H9 (cell line): ENCODE measurements around the gene TRUB1. TPM values are rescaled to one million over a fixed set of nuclear protein-coding genes. Genes with fewer than 3 reads are reported as not detected.

Source experiments
- DNase-seq: peaks from one replicate; pipeline ENCODE4 v3.0.0-alpha.2; 2017
- H2AFZ ChIP-seq: one replicate; pipeline ENCODE4 v1.6.1; 2013; ENCODE audit warnings: mild to moderate bottlenecking, low read length, control low read depth, moderate library complexity
- H2AK5ac ChIP-seq: 2 replicates; pipeline ENCODE4 v1.6.1; 2013; ENCODE audit warnings: low read length, control low read depth, mixed read lengths; ENCODE audit not compliant: insufficient read length
- H2BK120ac ChIP-seq: one replicate; pipeline ENCODE4 v1.6.1; 2013; ENCODE audit warnings: low read depth, mild to moderate bottlenecking, low read length, control low read depth, inconsistent platforms; ENCODE audit not compliant: poor library complexity, severe bottlenecking
- H2BK12ac ChIP-seq: 2 replicates; pipeline ENCODE4 v1.6.1; 2013; ENCODE audit warnings: low read length, control low read depth, mixed read lengths, low read depth; ENCODE audit not compliant: insufficient read length
- H2BK15ac ChIP-seq: 2 replicates; pipeline ENCODE4 v1.6.1; 2013; ENCODE audit warnings: low read depth, low read length, control low read depth
- H2BK20ac ChIP-seq: one replicate; pipeline ENCODE4 v1.6.1; 2013; ENCODE audit warnings: low read depth, mild to moderate bottlenecking, low read length, control low read depth, inconsistent platforms; ENCODE audit not compliant: poor library complexity, severe bottlenecking
- H2BK5ac ChIP-seq: 2 replicates; pipeline ENCODE4 v1.6.1; 2013; ENCODE audit warnings: low read length, control low read depth, mixed read lengths; ENCODE audit not compliant: insufficient read length
- H3K14ac ChIP-seq: 2 replicates; pipeline ENCODE4 v1.6.1; 2013; ENCODE audit warnings: low read length, control low read depth; ENCODE audit not compliant: insufficient read depth
- H3K18ac ChIP-seq: 2 replicates; pipeline ENCODE4 v1.6.1; 2013; ENCODE audit warnings: low read depth, mild to moderate bottlenecking, mixed read lengths, low read length, control low read depth; ENCODE audit not compliant: insufficient read length
- H3K23ac ChIP-seq: 2 replicates; pipeline ENCODE4 v1.6.1; 2013; ENCODE audit warnings: low read length, control low read depth, mixed read lengths, low read depth; ENCODE audit not compliant: insufficient read length
- H3K23me2 ChIP-seq: 2 replicates; pipeline ENCODE4 v1.6.1; 2013; ENCODE audit warnings: low read depth, mild to moderate bottlenecking, mixed read lengths, low read length, control low read depth; ENCODE audit not compliant: insufficient read length, poor library complexity, severe bottlenecking
- H3K27ac ChIP-seq: 2 replicates; pipeline ENCODE4 v1.5.1; 2013; ENCODE audit warnings: low read length, control low read depth, mixed read lengths, low read depth; ENCODE audit not compliant: insufficient read length
- H3K27me3 ChIP-seq: 2 replicates; pipeline ENCODE4 v1.6.1; 2013; ENCODE audit warnings: low read length, control low read depth, inconsistent platforms; ENCODE audit not compliant: insufficient read depth
- H3K4ac ChIP-seq: 2 replicates; pipeline ENCODE4 v1.6.1; 2013; ENCODE audit warnings: low read depth, mild to moderate bottlenecking, control low read depth, inconsistent platforms, low read length, moderate library complexity
- H3K4me1 ChIP-seq: 2 replicates; pipeline ENCODE4 v1.6.1; 2013; ENCODE audit warnings: low read length, control low read depth, inconsistent platforms; ENCODE audit not compliant: insufficient read depth
- H3K4me2 ChIP-seq: 2 replicates; pipeline ENCODE4 v1.6.1; 2013; ENCODE audit warnings: low read length, control low read depth, mixed read lengths; ENCODE audit not compliant: insufficient read length, insufficient read depth
- H3K56ac ChIP-seq: 2 replicates; pipeline ENCODE4 v1.6.1; 2013; ENCODE audit warnings: low read depth, mild to moderate bottlenecking, mixed read lengths, low read length, control low read depth; ENCODE audit not compliant: insufficient read length
- H3K79me1 ChIP-seq: 2 replicates; pipeline ENCODE4 v1.6.1; 2013; ENCODE audit warnings: low read depth, mild to moderate bottlenecking, moderate library complexity, low read length, control low read depth, inconsistent platforms; ENCODE audit not compliant: insufficient read depth, poor library complexity, severe bottlenecking
- H3K79me2 ChIP-seq: 2 replicates; pipeline ENCODE4 v1.6.1; 2013; ENCODE audit warnings: low read length, control low read depth, inconsistent platforms; ENCODE audit not compliant: insufficient read depth
- H3K9ac ChIP-seq: 2 replicates; pipeline ENCODE4 v1.6.1; 2013; ENCODE audit warnings: low read length, control low read depth, mixed read lengths; ENCODE audit not compliant: insufficient read length; ENCODE audit errors: extremely low read depth
- H3K9me3 ChIP-seq: one replicate; pipeline ENCODE4 v1.6.1; 2013; ENCODE audit warnings: low read depth, low read length, inconsistent platforms; ENCODE audit not compliant: control insufficient read depth
- H3T11ph ChIP-seq: one replicate; pipeline ENCODE4 v1.6.1; 2013; ENCODE audit warnings: mild to moderate bottlenecking, low read length, control low read depth, inconsistent platforms
- H4K20me1 ChIP-seq: one replicate; pipeline ENCODE4 v1.6.1; 2013; ENCODE audit not compliant: control insufficient read depth, insufficient read length, insufficient read depth
- H4K5ac ChIP-seq: 2 replicates; pipeline ENCODE4 v1.6.1; 2013; ENCODE audit warnings: low read depth, mild to moderate bottlenecking, mixed read lengths, low read length, control low read depth; ENCODE audit not compliant: insufficient read length
- H4K8ac ChIP-seq: replicated peaks from 2 replicates; pipeline ENCODE4 v1.6.1; 2013; ENCODE audit warnings: low read length, control low read depth, mixed read lengths, low read depth; ENCODE audit not compliant: insufficient read length
- H4K91ac ChIP-seq: 2 replicates; pipeline ENCODE4 v1.6.1; 2013; ENCODE audit warnings: low read depth, mild to moderate bottlenecking, moderate library complexity, mixed read lengths, low read length, control low read depth; ENCODE audit not compliant: insufficient read length
- H3K27ac Mint-ChIP-seq, 3 experiments: 2 replicates in 2 of 3; 3 replicates in 1 of 3; pipeline ENCODE4 v1.8.0; 2020 to 2021; ENCODE audit warnings: mixed read lengths in 3 of 3, mild to moderate bottlenecking in 1 of 3, moderate library complexity in 1 of 3
- H3K27me3 Mint-ChIP-seq: 2 replicates; pipeline ENCODE4 v1.8.0; 2021; ENCODE audit warnings: low read depth, mild to moderate bottlenecking, moderate library complexity, mixed read lengths
- H3K36me3 Mint-ChIP-seq, 3 experiments: 2 replicates in 2 of 3; 3 replicates in 1 of 3; pipeline ENCODE4 v1.8.0; 2020 to 2021; ENCODE audit warnings: low read depth in 3 of 3, mixed read lengths in 3 of 3; ENCODE audit not compliant: insufficient read depth in 1 of 3
- H3K4me1 Mint-ChIP-seq, 2 experiments: 2 replicates each; pipeline ENCODE4 v1.8.0; 2020; ENCODE audit warnings: mixed read lengths in 2 of 2
- H3K4me3 Mint-ChIP-seq, 2 experiments: 2 replicates in 1 of 2; 3 replicates in 1 of 2; pipeline ENCODE4 v1.8.0; 2020 to 2021; ENCODE audit warnings: mild to moderate bottlenecking in 2 of 2, mixed read lengths in 2 of 2, moderate library complexity in 1 of 2
- H3K9me3 Mint-ChIP-seq, 2 experiments: 2 replicates in 1 of 2; 3 replicates in 1 of 2; pipeline ENCODE4 v1.8.0; 2020; ENCODE audit warnings: mild to moderate bottlenecking in 2 of 2, mixed read lengths in 2 of 2, moderate library complexity in 1 of 2
- total RNA-seq: library from RNA; stranded (reverse); gene quantifications from 2 replicates; pipeline ENCODE4 v1.2.1, GENCODE V29; 2021
- TF ChIP-seq, protein P1 (sequence below): fragments of 200-600 bp; sonication (generic); conservative IDR thresholded peaks from 3 replicates; pipeline ENCODE4 v1.8.0; 2021; ENCODE audit warnings: antibody characterized with exemption, mild to moderate bottlenecking

Gene TRUB1
- total RNA-seq, 1 experiment from 2014 or later, result 20.6 TPM

DNA sequence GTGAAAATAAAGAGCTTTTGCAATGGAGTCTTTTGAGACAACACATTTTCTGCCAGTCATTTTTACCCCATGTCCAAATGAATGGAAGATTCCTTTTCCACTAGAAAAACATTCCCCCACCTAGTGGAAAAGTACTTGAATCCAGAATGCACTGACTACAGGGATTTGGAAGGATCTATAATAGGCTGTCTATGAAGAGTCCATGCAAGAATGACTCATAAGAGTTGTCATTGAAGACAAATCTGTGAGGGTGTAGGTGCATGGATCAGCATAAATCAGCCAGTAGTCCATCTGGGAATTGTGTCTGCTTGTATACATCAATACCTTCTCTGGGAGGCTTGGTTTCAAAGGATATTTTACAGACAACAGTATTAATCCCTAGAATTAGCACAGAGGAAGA, 32.5 kb upstream of the TRUB1 start:
- H3K4ac ChIP-seq, result no peak overlapping the region
- TF ChIP-seq, protein P1, sequence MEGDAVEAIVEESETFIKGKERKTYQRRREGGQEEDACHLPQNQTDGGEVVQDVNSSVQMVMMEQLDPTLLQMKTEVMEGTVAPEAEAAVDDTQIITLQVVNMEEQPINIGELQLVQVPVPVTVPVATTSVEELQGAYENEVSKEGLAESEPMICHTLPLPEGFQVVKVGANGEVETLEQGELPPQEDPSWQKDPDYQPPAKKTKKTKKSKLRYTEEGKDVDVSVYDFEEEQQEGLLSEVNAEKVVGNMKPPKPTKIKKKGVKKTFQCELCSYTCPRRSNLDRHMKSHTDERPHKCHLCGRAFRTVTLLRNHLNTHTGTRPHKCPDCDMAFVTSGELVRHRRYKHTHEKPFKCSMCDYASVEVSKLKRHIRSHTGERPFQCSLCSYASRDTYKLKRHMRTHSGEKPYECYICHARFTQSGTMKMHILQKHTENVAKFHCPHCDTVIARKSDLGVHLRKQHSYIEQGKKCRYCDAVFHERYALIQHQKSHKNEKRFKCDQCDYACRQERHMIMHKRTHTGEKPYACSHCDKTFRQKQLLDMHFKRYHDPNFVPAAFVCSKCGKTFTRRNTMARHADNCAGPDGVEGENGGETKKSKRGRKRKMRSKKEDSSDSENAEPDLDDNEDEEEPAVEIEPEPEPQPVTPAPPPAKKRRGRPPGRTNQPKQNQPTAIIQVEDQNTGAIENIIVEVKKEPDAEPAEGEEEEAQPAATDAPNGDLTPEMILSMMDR, result no peak
- H3K27me3 Mint-ChIP-seq, result no peaks in the 10 kb centered on the region
- H3K27me3 ChIP-seq, result no peaks in the 10 kb centered on the region
- H3K4me1 ChIP-seq, result no peaks in the 10 kb centered on the region
- no peak overlapping the region for H3T11ph ChIP-seq
- no peak overlapping the region for H3K4me3 Mint-ChIP-seq
- H3K56ac ChIP-seq, result no peak overlapping the region
- H3K9me3 ChIP-seq, result no peaks in the 10 kb centered on the region
- no peak overlapping the region for H2BK20ac ChIP-seq
- no peaks in the 10 kb centered on the region for H3K79me1 ChIP-seq
- H3K23me2 ChIP-seq, result no peaks in the 10 kb centered on the region
- H3K4me2 ChIP-seq, result no peak overlapping the region
- no peak overlapping the region for H4K91ac ChIP-seq
- no peaks in the 10 kb centered on the region for H3K79me2 ChIP-seq
- no peak for DNase-seq
- H3K23ac ChIP-seq, result no peak overlapping the region
- H3K9ac ChIP-seq, result no peak overlapping the region
- no peaks in the 10 kb centered on the region for H4K20me1 ChIP-seq
- no peak overlapping the region for H3K18ac ChIP-seq
- no peak overlapping the region for H3K27ac ChIP-seq
- H3K4me1 Mint-ChIP-seq, result peaks cover 4% of the 10 kb centered on the region in 2 experiments; a peak in 2 of 4 replicates
- H2BK120ac ChIP-seq, result no peak overlapping the region
- no peak overlapping the region for H3K14ac ChIP-seq
- H2AFZ ChIP-seq, result no peak overlapping the region
- no peak overlapping the region for H4K5ac ChIP-seq
- no peak overlapping the region for H2BK15ac ChIP-seq
- no peaks in the 10 kb centered on the region for H3K36me3 Mint-ChIP-seq
- no peak overlapping the region for H2AK5ac ChIP-seq
- no peak overlapping the region for H3K27ac Mint-ChIP-seq
- H2BK5ac ChIP-seq, result no peak overlapping the region
- no peaks in the 10 kb centered on the region for H3K9me3 Mint-ChIP-seq
- H2BK12ac ChIP-seq, result no peak overlapping the region
- no peak overlapping the region for H4K8ac ChIP-seq
